Measurements from ENCODE around the gene MYO5B.

The MYO5B gene

GRCh38 chr18:49980896-49981295 lies 214.1 kb downstream of the MYO5B start:
- H3K27ac Mint-ChIP-seq, result no peak overlapping the region
- no peaks in the 10 kb centered on the region for H3K9me3 Mint-ChIP-seq
- H3K4me1 Mint-ChIP-seq, result peaks cover 19% of the 10 kb centered on the region
- no peak for TF ChIP-seq CTCF (IDR thresholded peaks at IDR 0.05; ENCODE audit: unreplicated experiment in 3 of 3)
- peaks cover 13% of the 10 kb centered on the region for H3K27me3 Mint-ChIP-seq (ENCODE audit: low read depth)
- peaks cover 3% of the 10 kb centered on the region for H3K36me3 Mint-ChIP-seq (ENCODE audit: low read depth)
- no peak overlapping the region for H3K4me3 Mint-ChIP-seq

GRCh38 chr18:49976795-49977560 lies 218.0 kb downstream of the MYO5B start:
- Mint-ChIP-seq H3K4me1 (peaks cover 20% of the 10 kb centered on the region), H3K4me3 (no peak overlapping the region), H3K27ac (peak overlapping the region in 1 of 3 experiments; percentile 4), H3K36me3 (ENCODE audit: low read depth) (peaks cover 3% of the 10 kb centered on the region), H3K27me3 (ENCODE audit: low read depth) (peaks cover 9% of the 10 kb centered on the region), H3K9me3 (no peaks in the 10 kb centered on the region)
- no peak for TF ChIP-seq CTCF (IDR thresholded peaks at IDR 0.05; ENCODE audit: unreplicated experiment in 3 of 3)

DNA sequence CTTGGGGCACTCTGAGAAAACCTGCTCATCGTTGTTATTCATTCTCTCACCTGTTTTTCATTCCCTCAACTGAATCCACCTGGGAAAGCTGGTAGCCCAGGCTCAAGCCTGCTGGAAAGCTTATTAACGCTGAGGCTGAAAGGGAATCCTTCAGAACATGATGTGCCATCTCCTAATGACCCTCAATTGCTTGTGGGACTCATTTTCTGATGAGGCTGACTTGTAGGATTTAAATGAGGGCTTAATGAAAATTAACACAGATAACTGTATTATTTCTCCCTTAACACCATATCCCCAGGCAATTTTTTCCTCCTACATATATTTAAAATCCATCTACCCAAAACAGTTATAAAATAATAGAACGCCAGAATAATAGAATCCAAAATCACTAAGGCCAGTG lies 218.9 kb downstream of the MYO5B start:
- Mint-ChIP-seq H3K27ac (peak overlapping the region in 1 of 3 experiments; percentile 4), H3K4me1 (peaks cover 18% of the 10 kb centered on the region), H3K36me3 (ENCODE audit: low read depth) (peaks cover 3% of the 10 kb centered on the region), H3K4me3 (no peak overlapping the region), H3K27me3 (ENCODE audit: low read depth) (peaks cover 9% of the 10 kb centered on the region), H3K9me3 (no peaks in the 10 kb centered on the region)
- TF ChIP-seq CTCF (IDR thresholded peaks at IDR 0.05; ENCODE audit: unreplicated experiment in 3 of 3), result no peak

- H3K27me3 Mint-ChIP-seq (ENCODE audit: low read depth), result peaks cover 4% of the 10 kb centered on the region
Observed at GRCh38 chr18:49974079-49974478, 220.9 kb downstream of the MYO5B start.

GRCh38 chr18:49973592-49973991 lies 221.4 kb downstream of the MYO5B start:
- no peaks in the 10 kb centered on the region for H3K9me3 Mint-ChIP-seq
- no peak overlapping the region for H3K4me3 Mint-ChIP-seq
- no peaks in the 10 kb centered on the region for H3K36me3 Mint-ChIP-seq (ENCODE audit: low read depth)
- H3K4me1 Mint-ChIP-seq, result peaks cover 20% of the 10 kb centered on the region
- H3K27ac Mint-ChIP-seq, result no peak overlapping the region
- peaks cover 4% of the 10 kb centered on the region for H3K27me3 Mint-ChIP-seq (ENCODE audit: low read depth)
- TF ChIP-seq CTCF (IDR thresholded peaks at IDR 0.05; ENCODE audit: unreplicated experiment in 3 of 3), result no peak

More at GRCh38 chr18:49974079-49974478, 220.9 kb downstream of the MYO5B start:
- Mint-ChIP-seq H3K27ac (no peak overlapping the region), H3K4me3 (no peak overlapping the region), H3K9me3 (no peaks in the 10 kb centered on the region), H3K4me1 (peaks cover 15% of the 10 kb centered on the region), H3K36me3 (ENCODE audit: low read depth) (peaks cover under 1% of the 10 kb centered on the region)
- no peak for TF ChIP-seq CTCF (IDR thresholded peaks at IDR 0.05; ENCODE audit: unreplicated experiment in 3 of 3)

GRCh38 chr18:49972535-49972934 lies 222.4 kb downstream of the MYO5B start:
- no peak for TF ChIP-seq CTCF (IDR thresholded peaks at IDR 0.05; ENCODE audit: unreplicated experiment in 3 of 3)
- no peaks in the 10 kb centered on the region for H3K36me3 Mint-ChIP-seq (ENCODE audit: low read depth)
- H3K27me3 Mint-ChIP-seq (ENCODE audit: low read depth), result peaks cover 4% of the 10 kb centered on the region
- peaks cover 27% of the 10 kb centered on the region for H3K4me1 Mint-ChIP-seq
- no peaks in the 10 kb centered on the region for H3K9me3 Mint-ChIP-seq
- H3K27ac Mint-ChIP-seq, result no peak overlapping the region
- no peak overlapping the region for H3K4me3 Mint-ChIP-seq
